Adipose tissue (tissue), 3 donors: ENCODE results near the gene SLC35D2. TPM values are rescaled to one million over a fixed set of nuclear protein-coding genes. Genes with fewer than 3 reads are reported as not detected.
"Not testable (repeated sequence)": the region's sequence is repeated elsewhere in the genome, so short reads cannot be mapped to it uniquely, and the experiment has no call there.

Experiments
- H3K27ac ChIP-seq: one replicate; pipeline ENCODE4 v1.5.1; 2013; ENCODE audit warnings: low read depth, low read length
- WGBS, 3 donors: extraction: QIAGEN DNeasy Blood & Tissue Kit; methylation state at CpG; one replicate each; pipeline ENCODE4 v1.1.7; 2013; 5-methylcytosine and 5-hydroxymethylcytosine counted together
- polyA plus RNA-seq, 3 donors: library from polyadenylated mRNA; stranded (reverse); fragments of 200-250 nt; gene quantifications; one replicate each; pipeline ENCODE4 v1.2.3, GENCODE V29; 2013
- donor health status: healthy with polysubstance abuse.
- donor health status: Bipolar disorder and iron deficiency.
- donor health status: healthy.

SLC35D2 gene
- polyA plus RNA-seq, 3 donors: 10.5 to 21.7 (median 18.3) TPM

DNA sequence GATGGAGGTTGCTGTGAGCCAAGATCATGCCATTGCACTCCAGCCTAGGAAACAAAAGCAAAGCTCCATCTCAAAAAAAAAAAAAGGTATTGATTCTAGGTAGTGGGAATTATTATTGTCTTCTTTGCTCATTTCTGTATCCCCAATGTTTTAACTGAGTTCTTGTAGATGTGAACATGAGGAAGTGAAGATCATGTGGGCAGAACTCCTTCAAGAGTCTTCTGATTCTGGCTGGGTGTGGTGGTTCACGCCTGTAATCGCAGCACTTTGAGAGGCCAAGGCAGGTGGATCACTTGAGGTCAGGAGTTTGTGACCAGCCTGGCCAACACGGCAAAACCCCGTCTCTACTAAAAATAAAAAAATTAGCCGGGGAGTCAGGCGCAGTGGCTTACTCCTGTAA is 8.0 kb downstream of the SLC35D2 start:
- not testable (repeated sequence) for H3K27ac ChIP-seq
- 95 to 99% (median 96%) methylated on average over 6 of the region's 6 CpGs for WGBS, 3 donors

DNA sequence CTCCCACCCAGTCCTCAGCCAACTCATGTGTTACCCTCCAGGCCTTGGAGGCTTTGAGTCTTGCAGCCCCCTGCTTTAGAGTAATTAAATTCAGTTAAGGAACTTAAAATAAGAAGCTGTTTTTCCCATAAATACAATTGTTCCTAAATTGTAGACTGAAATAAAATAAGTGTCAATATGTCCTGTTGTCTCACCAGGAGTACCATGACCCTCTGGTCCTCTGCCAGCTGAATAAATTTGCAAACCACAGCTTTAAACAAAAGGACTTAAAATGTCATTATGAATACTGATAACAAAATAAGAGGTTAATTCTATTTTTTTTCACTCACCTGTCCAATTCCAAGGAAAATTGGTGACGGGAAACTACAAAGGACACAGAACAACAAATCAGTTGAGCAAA is 15.6 kb downstream of the SLC35D2 start:
- WGBS, 3 donors: 69 to 98% (median 94%) methylated on average over 1 of the region's 1 CpG
- H3K27ac ChIP-seq: no peak overlapping the region

- no peak overlapping the region for H3K27ac ChIP-seq
- 94 to 96% (median 96%) methylated on average over 9 of the region's 9 CpGs for WGBS, 3 donors
Measured at GRCh38 chr9:96363175-96363967, 20.1 kb downstream of the SLC35D2 start.

- WGBS, 3 donors: 92 to 96% (median 94%) methylated on average over 6 of the region's 6 CpGs
- not testable (repeated sequence) for H3K27ac ChIP-seq
Measured at GRCh38 chr9:96362119-96362518, 21.4 kb downstream of the SLC35D2 start.

DNA sequence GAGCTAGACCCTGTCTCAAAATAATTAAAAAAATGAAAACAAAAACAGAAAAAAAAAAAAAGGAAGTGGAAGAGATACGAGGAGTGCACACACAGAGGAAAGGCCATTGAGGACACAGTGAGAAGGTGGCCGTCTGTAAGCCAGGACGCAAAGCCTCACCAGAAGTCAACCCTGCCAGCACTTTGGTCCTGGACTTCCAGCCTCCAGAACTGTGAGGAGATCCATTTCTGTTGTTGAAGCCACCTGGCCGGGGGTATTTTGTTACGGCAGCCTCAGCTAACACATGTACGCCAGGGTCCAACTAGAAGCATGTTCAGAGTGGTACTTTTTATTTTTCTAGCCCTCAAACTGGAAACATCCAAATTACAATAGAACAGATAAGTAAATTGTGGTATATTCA is 21.8 kb downstream of the SLC35D2 start:
- H3K27ac ChIP-seq: no peak overlapping the region
- 92 to 96% (median 95%) methylated on average over 6 of the region's 6 CpGs for WGBS, 3 donors

GRCh38 chr9:96360976-96361375 is 22.5 kb downstream of the SLC35D2 start:
- H3K27ac ChIP-seq: no peak overlapping the region
- 87 to 91% (median 89%) methylated on average over 2 of the region's 2 CpGs for WGBS, 3 donors

DNA sequence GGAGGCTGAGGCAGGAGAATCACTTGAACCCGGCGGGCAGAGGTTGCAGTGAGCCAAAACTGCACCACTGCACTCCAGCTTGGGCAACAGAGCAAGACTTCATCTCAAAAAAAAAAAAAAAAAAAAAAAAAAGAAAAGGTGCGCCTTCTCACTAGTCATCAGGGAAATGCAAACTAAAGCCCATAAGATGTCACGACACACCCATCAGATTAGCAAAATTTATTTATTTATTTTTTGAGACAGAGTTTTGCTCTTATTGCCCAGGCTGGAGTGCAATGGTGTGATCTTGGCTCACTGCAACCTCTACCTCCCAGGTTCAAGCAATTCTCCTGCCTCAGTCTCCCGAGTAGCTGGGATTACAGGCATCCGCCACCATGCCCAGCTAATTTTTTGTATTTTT is 23.0 kb downstream of the SLC35D2 start:
- H3K27ac ChIP-seq: not testable (repeated sequence)
- 97 to 99% (median 98%) methylated on average over 6 of the region's 6 CpGs for WGBS, 3 donors

- H3K27ac ChIP-seq: no peak overlapping the region
- 89 to 100% (median 93%) methylated on average over 1 of the region's 1 CpG for WGBS, 3 donors
Measured at GRCh38 chr9:96350866-96351265, 32.6 kb downstream of the SLC35D2 start.

DNA sequence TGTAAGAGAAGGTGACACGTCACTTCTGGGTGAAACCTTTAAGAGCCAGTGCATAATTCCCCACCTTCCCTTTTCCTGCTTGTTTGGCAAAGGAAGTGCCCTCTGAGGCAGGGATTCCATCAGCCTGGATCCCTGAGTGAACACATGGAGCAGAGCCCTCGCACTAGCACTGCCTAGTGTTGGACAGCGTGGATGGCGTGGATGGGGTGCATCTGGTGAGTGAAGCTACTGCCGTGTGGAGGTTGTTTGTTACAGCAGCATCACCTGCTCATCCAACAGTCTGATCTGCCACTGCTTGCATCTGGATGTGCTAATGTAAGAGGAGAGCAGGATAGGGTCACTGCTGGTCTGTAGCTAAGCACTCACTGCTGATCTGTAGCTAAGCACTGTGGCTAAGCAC is 35.2 kb downstream of the SLC35D2 start:
- 96 to 99% (median 98%) methylated on average over 5 of the region's 5 CpGs for WGBS, 3 donors
- no peak overlapping the region for H3K27ac ChIP-seq

- 84 to 95% (median 93%) methylated on average over 9 of the region's 9 CpGs for WGBS, 3 donors
Measured at GRCh38 chr9:96345551-96345950, 38.0 kb downstream of the SLC35D2 start.

DNA sequence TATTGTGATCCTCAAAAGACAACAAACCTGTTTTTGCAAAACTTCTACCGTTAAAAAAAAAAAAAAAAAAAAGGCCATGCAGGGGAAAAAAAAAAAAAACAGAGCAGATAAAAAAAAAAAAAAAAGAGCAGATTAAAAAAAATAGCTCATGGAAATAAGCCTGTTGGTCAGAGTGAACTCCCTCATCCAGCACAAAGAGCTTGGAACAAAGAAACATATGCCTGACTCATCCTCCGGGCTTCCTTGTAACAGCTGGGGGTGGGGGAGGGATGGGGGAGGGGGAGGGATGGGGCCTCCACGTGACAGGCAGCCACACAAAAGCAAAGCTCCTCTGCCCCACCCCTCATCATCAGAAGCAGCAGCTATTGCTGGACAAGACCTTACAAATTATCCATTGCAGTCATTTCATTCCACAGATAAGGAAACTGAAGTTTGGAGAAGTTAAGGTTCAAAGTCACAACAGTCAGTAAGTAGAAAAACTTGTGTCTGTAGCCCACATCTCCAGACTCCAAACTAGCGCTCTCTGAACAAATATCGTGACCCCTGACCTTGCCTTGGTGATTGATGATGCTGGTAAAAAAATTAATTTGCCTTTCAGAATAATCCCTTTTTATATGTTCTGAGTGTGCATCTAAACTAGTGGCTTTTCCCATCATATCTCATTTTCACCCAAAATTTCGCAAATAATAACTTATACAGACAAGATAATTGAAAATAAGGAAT is 38.9 kb downstream of the SLC35D2 start:
- H3K27ac ChIP-seq: no peak overlapping the region

More at GRCh38 chr9:96345551-96345950, 38.0 kb downstream of the SLC35D2 start:
- no peak overlapping the region for H3K27ac ChIP-seq

DNA sequence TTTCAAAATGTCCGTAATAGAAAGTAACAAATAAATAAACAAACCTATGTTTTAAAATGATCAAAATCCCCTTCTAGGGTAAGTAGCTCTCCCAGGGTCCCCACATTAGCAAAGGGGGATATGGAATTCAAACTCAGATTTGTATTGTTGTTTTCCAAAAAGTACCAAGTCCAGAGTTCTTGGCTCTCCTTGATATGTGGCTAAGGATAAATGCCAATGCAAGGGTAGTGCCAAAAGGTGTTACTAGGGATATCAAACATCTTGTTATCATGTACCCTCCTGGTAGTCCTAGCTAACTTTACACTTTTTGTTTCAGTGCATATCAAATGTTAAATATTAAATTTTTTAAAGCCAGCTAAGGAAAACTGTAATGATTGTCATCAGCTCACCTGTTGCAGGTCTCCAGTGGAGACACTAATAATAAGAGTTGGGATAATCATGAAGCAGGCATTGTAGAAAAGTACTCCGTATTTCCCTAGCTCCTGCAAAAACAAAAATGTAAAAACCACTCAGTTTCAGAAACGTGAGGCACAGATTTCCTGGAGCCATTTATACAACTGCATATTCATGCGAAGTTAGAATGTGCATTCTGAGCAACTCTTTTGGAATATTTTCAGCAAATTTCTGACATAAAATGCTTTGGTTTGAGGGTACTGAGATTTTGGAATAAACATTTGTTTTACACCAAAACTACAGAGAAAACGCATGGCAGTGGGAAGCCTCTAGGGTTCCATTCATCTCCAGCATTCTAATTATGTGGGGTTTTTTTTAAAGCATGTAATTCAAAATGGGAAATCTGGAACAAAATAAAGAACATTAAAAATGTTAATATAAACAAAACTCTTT is 39.8 kb downstream of the SLC35D2 start:
- WGBS, 3 donors: 58 to 81% (median 70%) methylated on average over 5 of the region's 5 CpGs
- H3K27ac ChIP-seq: no peak overlapping the region

More for the DNA sequence above, 38.9 kb downstream of the SLC35D2 start:
- 46 to 52% (median 47%) methylated on average over 6 of the region's 6 CpGs for WGBS, 3 donors

DNA sequence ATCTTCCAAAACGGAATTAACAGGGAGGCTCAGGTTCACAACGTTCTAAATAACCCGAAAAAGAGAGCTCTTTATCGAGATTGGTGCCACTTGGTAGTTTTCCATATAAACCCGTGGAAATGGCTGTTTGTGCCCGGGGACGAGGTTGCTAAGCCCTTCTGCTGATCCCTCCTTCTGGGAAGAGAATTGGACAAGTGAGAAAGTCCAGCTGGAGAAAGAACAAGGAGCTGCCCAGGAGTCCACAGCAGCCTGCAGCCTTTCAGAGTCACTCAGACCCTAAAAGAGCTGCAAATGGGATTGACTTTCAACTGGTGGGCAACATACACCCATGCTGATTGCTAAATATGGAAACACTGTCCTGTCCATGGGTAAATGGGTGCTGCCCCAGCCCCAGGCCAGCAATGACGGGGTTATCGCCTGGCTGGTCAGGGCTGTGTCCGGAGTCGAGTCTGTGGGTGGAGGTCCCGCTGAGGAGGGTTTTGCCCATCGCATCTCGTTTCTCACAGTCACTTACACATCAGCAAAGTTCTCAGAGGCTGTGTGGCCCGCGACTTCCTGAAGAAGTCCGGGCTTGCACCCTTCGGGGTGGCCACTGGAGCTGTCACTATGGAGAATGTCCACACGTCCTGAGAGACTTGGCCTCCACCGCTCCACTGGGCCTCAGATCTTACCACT is 40.8 kb downstream of the SLC35D2 start:
- WGBS, 3 donors: 82 to 91% (median 89%) methylated on average over 20 of the region's 20 CpGs
- no peak overlapping the region for H3K27ac ChIP-seq

DNA sequence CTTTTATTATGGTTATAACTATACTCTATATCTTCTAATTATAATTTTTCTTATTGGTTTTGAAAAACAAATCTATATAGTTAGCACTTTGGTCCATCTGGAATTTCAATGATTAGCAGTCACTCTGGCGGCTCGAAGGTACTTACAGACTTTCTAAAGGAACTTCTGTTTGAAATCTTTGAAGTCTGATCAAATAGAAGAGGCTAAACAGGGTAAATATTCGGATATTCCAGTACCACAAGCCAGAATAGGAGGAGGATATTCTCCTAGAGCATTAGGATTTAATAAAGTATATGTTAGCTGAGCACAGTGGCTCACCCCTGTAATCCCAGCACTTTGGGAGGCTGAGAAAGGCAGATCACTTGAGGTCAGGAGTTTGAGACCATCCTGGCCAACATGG is 42.8 kb downstream of the SLC35D2 start:
- WGBS, 3 donors: 74 to 92% (median 92%) methylated on average over 3 of the region's 3 CpGs
- H3K27ac ChIP-seq: no peak overlapping the region

GRCh38 chr9:96338299-96338698 is 45.2 kb downstream of the SLC35D2 start:
- WGBS, 3 donors: 92 to 99% (median 92%) methylated on average over 3 of the region's 3 CpGs
- H3K27ac ChIP-seq: no peak overlapping the region

- 44 to 71% (median 61%) methylated on average over 1 of the region's 1 CpG for WGBS, 3 donors
- H3K27ac ChIP-seq: no peak overlapping the region
Measured at GRCh38 chr9:96333958-96334357, 49.6 kb downstream of the SLC35D2 start.

GRCh38 chr9:96331236-96331947 is 52.1 kb downstream of the SLC35D2 start:
- 82 to 93% (median 91%) methylated on average over 9 of the region's 9 CpGs for WGBS, 3 donors
- H3K27ac ChIP-seq: no peak overlapping the region
